ENCODE results near the gene BEX4. TPM values are rescaled to one million over a fixed set of nuclear protein-coding genes. Genes with fewer than 3 reads are reported as not detected.
"Not testable (repeated sequence)": the region's sequence is repeated elsewhere in the genome, so short reads cannot be mapped to it uniquely, and the experiment has no call there.

Gene BEX4
- total RNA-seq, 4 donors from 2014 or later: 20.5 to 33.6 (median 29.4) TPM

DNA sequence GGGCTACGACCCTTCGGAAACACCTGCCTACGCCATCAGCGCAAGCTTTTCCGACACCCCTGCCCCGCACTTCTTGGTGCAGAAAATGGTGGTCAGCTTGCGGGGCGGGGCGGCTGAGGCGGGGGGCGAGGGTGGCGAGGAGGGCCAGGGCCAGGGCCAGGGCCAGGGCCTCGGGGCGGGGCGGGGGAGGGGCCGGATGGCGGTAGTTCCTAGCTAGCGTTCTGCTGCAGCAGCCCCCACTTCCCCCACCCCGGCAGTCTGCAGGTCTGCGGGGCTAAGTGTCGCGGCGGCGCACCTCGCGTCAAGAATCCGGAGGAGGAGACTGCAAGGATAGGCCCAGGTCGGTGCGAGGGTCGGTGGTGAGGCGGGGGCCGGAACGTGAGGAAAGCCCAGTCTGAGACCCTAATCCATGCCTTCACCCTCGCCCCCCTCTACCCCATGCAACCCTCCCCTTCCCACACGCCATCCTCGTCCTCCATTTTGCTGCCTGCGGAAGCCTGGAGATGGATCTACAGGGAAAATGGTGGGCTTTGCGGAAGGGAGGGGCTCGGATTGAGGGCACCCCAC, 600 bp downstream of the BEX4 start:
- no peak for DNase-seq (ENCODE audit: low spot score)
- ATAC-seq (ENCODE audit: low FRiP score): peak; percentile 17
- TF ChIP-seq, protein P1, sequence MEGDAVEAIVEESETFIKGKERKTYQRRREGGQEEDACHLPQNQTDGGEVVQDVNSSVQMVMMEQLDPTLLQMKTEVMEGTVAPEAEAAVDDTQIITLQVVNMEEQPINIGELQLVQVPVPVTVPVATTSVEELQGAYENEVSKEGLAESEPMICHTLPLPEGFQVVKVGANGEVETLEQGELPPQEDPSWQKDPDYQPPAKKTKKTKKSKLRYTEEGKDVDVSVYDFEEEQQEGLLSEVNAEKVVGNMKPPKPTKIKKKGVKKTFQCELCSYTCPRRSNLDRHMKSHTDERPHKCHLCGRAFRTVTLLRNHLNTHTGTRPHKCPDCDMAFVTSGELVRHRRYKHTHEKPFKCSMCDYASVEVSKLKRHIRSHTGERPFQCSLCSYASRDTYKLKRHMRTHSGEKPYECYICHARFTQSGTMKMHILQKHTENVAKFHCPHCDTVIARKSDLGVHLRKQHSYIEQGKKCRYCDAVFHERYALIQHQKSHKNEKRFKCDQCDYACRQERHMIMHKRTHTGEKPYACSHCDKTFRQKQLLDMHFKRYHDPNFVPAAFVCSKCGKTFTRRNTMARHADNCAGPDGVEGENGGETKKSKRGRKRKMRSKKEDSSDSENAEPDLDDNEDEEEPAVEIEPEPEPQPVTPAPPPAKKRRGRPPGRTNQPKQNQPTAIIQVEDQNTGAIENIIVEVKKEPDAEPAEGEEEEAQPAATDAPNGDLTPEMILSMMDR (IDR thresholded peaks at IDR 0.05): no peak

DNA sequence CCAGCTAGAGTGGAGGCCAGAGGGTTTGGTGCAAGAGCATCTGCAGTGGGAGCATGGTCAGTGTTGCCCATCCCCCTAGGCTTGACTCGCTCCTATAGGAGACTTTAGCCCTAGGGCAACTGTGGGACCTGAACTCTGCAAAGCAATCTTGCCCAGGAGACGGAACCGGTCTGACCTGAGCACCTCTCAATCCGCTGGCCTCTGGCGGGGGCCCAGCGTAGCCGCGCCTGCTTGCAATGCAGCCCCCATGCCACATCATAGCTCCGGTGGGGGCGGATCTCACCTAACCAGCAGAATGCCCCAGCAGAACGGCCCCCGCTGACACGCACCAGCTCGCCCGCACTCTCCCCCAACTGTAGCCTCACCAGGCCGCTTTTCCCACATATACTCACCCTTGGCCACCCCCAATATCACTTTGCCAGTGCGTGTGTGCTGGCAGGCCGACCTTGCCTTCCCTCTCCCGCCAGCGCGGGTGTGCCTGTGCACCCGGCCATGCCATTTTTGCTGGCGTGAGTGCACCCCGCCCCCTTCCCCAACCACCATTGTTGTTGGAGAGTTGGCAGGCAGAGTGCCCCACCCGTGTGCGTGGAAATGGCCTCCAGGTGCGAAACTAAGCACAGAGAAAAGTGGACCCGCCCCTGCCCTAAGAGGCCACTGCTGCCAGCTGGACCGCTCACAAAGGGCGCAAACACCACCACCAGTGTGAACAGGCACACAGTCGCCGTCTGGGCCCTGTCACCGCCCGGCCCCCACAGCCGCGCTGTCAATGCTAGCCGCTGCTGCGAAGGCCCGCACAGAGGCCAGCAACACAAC, 5.8 kb downstream of the BEX4 start:
- DNase-seq (ENCODE audit: low spot score): no peak
- ATAC-seq (ENCODE audit: low FRiP score): peak; percentile 23
- TF ChIP-seq, protein P1 (IDR thresholded peaks at IDR 0.05): no peak

DNA sequence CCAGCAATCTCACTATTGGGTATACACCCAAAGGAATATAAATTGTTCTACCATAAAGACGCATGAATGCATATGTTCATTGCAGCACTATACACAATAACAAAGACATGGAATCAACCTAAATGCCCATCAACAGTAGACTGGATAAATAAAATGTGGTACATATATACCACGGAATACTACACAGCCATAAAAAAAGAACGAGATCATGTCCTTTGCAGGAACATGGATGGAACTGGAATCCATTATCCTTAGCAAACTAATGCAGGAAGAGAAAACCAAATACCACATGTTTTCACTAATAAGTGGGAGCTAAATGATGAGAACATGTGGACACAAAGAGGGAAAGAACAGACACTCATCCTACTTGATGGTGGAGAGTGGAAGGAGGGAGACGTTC, 11.0 kb downstream of the BEX4 start:
- not testable (repeated sequence) for ATAC-seq (ENCODE audit: low FRiP score)

DNA sequence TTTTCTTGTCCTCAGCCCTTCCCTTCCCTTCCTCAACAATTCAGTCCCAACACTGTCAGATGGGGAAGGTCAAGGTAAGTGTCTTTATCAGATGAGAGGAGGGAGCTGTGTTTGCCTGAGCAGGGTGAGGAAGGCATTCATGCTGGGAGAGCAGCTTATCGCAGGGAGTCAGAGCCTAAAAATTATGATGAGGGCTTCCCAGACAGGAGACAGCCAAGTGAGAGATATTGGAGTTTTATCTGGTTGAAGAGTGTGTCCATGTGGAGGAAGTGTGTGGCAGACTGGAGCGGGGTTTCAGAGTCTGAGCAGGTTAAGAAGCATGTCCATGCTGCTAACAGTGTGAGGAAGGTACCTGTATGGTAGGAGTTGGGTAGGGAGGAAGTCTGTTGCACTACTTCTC, 18.4 kb downstream of the BEX4 start:
- no peak for ATAC-seq (ENCODE audit: low FRiP score)
- TF ChIP-seq, protein P1 (IDR thresholded peaks at IDR 0.05): no peak
- no peak for DNase-seq (ENCODE audit: low spot score)

More for the DNA sequence above, 11.0 kb downstream of the BEX4 start:
- not testable (repeated sequence) for DNase-seq (ENCODE audit: low spot score)

DNA sequence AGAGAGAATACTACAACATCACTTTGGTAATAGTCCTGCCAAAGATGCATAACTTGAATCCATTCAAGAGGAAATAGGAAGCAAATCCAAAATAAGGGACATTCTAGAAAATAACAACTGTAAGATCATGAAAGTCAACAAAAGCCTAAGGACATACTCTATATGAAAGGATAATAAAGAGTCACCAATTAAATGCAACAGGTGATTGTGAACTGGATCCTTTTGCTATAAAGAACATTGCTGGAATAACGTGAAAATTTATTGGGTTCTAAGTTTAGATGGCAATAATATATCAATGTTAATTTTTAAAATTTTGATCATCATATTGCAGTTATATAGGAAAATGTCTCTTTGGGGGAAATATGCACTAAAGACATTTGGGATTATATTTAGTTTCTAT, 20.0 kb downstream of the BEX4 start:
- no peak for ATAC-seq (ENCODE audit: low FRiP score)
- TF ChIP-seq, protein P1 (IDR thresholded peaks at IDR 0.05): no peak
- no peak for DNase-seq (ENCODE audit: low spot score)

DNA sequence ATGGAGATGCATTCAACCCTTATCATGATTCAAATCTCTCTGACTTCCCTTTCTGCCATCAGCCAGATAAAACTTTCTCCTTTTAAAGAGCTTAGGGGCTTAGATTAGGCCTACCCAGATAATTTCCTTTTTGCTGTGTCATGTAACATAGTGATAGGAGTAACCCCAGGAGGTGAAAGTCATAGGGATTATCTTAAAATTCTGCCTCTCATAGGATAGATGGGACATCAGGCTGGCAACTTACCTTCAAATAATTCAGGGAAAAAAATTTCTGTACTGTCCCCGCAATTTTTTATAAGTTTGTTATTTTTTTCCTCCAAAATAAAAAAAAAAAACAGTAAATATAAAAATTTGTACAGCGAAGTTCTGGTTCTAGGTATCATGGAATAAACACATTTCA, 20.7 kb downstream of the BEX4 start:
- DNase-seq (ENCODE audit: low spot score); ATAC-seq (ENCODE audit: low FRiP score): not testable (repeated sequence)

DNA sequence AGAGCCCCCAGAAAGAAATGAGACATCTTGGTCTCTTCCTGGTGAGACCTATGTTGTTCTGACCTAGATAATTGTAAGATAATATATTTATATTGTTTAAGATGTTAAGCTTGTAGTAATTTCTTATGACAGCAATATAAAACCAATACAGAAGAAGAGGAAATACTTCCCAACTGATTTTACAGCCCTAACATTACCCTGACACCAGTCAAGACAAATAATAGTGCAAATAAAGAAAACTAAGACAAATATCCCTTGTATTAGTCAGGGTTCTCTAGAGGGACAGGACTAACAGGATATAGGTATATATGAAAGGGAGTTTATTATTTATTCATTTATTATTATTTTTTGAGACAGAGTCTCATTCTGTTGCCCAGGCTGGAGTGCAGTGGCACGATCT, 21.4 kb downstream of the BEX4 start:
- DNase-seq (ENCODE audit: low spot score) (no peak), ATAC-seq (ENCODE audit: low FRiP score) (no peak)
- TF ChIP-seq, protein P1 (IDR thresholded peaks at IDR 0.05): no peak

DNA sequence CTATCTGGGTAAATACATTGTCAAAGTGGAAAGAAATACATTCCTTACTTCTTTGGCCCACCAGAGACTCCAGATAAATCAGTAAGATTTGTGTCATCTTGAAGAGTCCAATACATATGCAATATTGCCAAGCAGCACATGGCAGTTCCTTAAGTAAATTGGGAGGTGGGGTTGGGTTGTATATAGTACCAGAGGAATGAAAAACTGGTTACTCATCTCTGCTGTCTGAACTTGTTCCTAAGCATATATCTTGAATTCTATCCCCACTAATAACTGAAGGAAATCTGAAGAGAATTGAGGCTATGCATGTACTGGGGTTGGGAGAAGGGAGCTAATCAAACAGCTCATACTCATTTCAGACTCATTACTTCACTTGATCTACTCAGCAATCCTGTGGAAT, 25.2 kb downstream of the BEX4 start:
- TF ChIP-seq, protein P1 (IDR thresholded peaks at IDR 0.05): no peak
- ATAC-seq (ENCODE audit: low FRiP score) (no peak), DNase-seq (ENCODE audit: low spot score) (no peak)
